AG09319 (cell line): ENCODE measurements around the gene CPNE5.

Experiments used
- DNase-seq: peaks from one replicate; pipeline ENCODE4 v3.0.0-alpha.2; 2010; ENCODE audit warnings: low read depth; ENCODE audit errors: extremely low read depth
- TF ChIP-seq, protein P1 (sequence below): IDR thresholded peaks from 2 replicates; pipeline ENCODE4 v1.5.1; 2011; ENCODE audit warnings: low read depth, mild to moderate bottlenecking, inconsistent platforms, low read length, moderate library complexity

Gene CPNE5

DNA sequence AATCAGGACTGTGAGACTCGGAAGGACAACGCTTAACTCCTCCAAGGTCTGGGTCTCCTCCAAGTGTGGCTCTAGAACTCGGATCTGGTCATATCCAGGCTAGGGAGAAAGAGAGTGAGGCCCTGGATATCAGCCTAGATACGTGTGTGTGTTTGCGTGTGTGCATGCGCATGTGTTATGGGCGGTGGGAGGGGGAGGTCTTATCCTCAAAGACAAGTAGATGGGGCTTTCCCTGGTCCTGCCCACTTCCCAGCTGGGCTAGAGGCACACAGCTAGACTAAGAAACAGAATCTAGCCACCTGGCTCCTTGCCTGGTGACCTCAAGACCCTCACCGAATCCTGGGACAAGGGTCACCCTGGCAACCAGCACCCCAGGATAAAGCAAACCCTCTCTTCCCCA is 13.2 kb downstream of the CPNE5 start:
- TF ChIP-seq, protein P1, sequence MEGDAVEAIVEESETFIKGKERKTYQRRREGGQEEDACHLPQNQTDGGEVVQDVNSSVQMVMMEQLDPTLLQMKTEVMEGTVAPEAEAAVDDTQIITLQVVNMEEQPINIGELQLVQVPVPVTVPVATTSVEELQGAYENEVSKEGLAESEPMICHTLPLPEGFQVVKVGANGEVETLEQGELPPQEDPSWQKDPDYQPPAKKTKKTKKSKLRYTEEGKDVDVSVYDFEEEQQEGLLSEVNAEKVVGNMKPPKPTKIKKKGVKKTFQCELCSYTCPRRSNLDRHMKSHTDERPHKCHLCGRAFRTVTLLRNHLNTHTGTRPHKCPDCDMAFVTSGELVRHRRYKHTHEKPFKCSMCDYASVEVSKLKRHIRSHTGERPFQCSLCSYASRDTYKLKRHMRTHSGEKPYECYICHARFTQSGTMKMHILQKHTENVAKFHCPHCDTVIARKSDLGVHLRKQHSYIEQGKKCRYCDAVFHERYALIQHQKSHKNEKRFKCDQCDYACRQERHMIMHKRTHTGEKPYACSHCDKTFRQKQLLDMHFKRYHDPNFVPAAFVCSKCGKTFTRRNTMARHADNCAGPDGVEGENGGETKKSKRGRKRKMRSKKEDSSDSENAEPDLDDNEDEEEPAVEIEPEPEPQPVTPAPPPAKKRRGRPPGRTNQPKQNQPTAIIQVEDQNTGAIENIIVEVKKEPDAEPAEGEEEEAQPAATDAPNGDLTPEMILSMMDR: no peak
- DNase-seq: no peak

DNA sequence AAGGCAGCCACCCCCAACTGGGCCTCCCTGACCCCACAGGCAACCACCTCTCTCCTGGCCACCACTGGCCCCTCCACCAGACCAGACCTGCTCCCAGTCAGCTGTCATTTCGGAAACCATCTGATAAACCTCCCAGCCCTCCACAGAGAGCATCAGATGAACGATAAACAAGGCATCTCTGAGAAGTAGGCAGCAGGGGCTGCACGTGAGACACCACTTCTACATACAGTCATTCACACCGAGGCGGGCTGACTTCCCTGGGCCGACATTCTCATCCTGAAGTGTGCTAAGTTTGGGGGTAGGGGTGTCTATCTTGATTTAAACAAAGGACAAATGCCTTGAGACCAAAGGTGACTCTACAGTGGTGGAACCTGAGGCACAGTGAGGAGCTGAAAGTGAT is 13.8 kb downstream of the CPNE5 start:
- TF ChIP-seq, protein P1: no peak
- no peak for DNase-seq

- no peak for DNase-seq
- TF ChIP-seq, protein P1: no peak
Observed at GRCh38 chr6:36824253-36824652, 15.0 kb downstream of the CPNE5 start.

DNA sequence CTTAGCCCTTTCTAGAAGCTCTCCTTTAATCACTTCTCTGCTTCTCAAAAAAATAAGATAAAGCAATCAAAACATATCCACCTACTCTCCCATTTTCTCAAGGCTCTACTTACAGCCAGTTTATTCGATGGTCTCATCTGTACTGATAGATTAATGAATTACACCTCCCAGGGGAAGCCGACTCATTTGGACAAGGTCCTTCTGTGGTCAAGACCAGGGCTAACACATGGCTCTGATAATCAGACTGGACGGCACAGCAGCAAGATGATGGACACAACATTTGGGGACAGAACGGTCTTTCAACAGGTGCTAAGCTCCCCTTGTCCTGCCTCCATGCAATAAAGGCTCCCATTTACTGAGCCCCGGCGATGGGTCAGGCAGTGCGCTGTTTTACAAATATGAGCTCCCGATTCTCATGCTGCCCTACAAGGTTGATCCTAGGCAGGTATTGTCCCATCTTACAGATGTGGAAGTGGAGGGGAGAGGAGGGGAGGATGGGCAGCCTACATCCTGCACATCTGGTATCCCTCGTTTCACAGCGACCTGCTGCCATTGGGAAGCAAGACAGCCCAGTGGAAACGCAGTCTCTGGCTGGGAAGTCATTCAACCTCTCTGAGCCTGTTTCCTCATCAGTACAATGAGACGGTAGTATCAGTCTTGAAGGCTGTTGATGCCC is 15.7 kb downstream of the CPNE5 start:
- DNase-seq: no peak
- TF ChIP-seq, protein P1: no peak

- TF ChIP-seq, protein P1: no peak
- DNase-seq: no peak
Observed at GRCh38 chr6:36822506-36823269, 16.6 kb downstream of the CPNE5 start.

DNA sequence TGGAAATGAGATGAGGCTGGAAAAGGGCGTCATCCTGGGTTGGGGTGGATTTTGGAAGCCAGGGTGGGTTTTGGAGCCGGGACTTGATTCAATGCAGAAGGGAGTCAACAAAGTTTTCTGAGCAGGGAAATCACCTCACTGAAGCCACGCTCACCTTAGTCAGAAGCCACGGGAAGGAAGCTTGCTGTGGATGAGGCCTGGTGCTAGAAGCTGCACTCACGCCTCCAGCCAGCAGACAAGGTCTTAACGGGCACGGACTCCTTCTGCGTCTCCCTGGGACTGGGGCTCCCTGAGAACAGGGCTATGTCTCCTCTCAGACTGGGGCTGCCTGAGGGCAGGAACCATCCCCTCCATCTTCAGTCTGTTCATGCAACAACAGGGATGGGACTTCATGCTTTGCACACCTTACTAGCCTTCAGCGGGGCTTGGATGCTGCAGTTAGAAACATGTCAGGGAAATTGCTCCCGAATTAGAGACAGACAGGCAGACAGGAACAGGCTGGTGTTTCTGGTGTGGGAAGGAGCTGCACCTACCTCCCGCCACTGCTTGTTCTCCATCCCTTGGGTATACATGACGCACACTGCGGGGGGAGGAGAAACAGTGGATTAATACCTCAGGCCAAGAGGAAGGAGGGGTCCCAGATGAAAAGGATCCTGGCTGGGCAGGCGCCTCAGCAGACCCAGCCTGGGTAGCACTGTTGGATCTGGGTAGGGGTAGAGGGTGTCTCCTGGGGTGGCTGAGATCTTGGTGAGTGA is 17.5 kb downstream of the CPNE5 start:
- TF ChIP-seq, protein P1: no peak
- no peak for DNase-seq
